ENCODE data around the gene EXO1. TPM values are rescaled to one million over a fixed set of nuclear protein-coding genes. Genes with fewer than 3 reads are reported as not detected.

Gene EXO1
- total RNA-seq, 1 donor from 2014 or later: not detected

- no peak overlapping the region for H3K4me3 ChIP-seq
- no peak overlapping the region for H3K27ac ChIP-seq
- no peaks in the 10 kb centered on the region for H3K36me3 ChIP-seq
- H3K4me1 ChIP-seq: no peaks in the 10 kb centered on the region
- H3K9me3 ChIP-seq: no peaks in the 10 kb centered on the region
- no peak for TF ChIP-seq CTCF (IDR thresholded peaks at IDR 0.05)
- DNase-seq (ENCODE audit: low spot score in 2 of 2): no peak
- H3K27me3 ChIP-seq: no peaks in the 10 kb centered on the region
- intact Hi-C loops (cut with DNase I): no loop called here
Measured at GRCh38 chr1:241870336-241870735, 22.3 kb downstream of the EXO1 start.

DNA sequence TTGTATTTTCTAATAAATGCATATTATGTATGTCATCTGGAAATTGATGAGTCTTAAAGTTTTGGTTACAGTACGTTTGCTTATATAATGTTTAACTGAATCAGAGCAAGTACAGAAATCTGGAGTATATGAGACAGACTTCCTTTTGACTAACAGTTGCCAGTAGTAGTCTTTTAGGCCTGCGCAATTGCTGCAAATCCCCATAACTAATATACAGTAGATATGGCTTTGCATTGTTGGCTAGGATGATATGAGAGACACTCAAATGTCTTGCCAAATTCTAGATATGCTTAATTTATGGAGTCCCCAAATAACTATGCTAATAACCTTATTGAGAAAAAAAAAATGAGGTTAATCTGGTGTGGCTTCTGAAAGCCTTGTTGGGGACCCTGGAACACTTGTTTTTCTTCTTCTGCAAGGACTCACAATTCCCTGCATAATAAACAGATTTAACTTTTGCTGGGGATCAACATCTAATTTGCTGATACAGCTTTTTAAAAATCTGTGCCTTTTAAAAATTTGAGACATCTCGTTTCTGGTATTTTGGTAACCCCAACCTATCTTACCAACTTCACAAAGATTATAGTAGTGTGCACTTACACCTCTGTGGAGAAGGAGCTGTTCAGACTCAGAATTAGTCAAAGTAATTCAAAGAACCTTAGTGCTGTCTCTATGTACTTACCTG lies 22.9 kb downstream of the EXO1 start:
- no peak for DNase-seq (ENCODE audit: low spot score in 2 of 2)
- no peak for TF ChIP-seq CTCF (IDR thresholded peaks at IDR 0.05)
- Histone ChIP-seq H3K27me3 (no peaks in the 10 kb centered on the region), H3K4me1 (no peaks in the 10 kb centered on the region), H3K36me3 (no peaks in the 10 kb centered on the region), H3K27ac (no peak overlapping the region), H3K9me3 (no peaks in the 10 kb centered on the region), H3K4me3 (no peak overlapping the region)
- intact Hi-C loops (cut with DNase I): no loop called here

- Histone ChIP-seq H3K27ac (no peak overlapping the region), H3K27me3 (no peaks in the 10 kb centered on the region), H3K4me3 (no peak overlapping the region), H3K36me3 (no peaks in the 10 kb centered on the region), H3K9me3 (no peaks in the 10 kb centered on the region), H3K4me1 (no peaks in the 10 kb centered on the region)
- DNase-seq (ENCODE audit: low spot score in 2 of 2): no peak
- intact Hi-C loops (cut with DNase I): no loop called here
- TF ChIP-seq CTCF (IDR thresholded peaks at IDR 0.05): no peak
Measured at GRCh38 chr1:241881440-241881839, 33.4 kb downstream of the EXO1 start.

DNA sequence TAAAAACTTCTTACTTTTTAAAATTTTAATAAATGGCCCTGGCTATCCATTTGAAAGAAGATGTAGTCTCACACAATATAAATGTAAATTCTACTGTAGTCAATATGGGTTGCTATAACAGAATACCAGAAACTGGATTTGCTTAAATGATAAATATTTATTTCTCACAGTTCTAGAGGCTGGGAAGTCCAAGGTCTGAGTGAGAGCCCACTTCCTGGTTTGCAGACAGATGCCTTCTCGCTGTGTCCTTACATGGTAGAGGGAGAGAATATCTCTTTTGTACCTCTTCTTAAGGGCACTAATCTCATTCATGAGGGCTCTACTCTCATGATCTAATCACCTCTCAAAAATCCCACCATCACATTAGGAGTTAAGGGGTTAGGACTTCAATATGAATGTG lies 35.2 kb downstream of the EXO1 start:
- Histone ChIP-seq H3K9me3 (no peaks in the 10 kb centered on the region), H3K4me1 (no peaks in the 10 kb centered on the region), H3K27me3 (no peaks in the 10 kb centered on the region), H3K36me3 (no peaks in the 10 kb centered on the region), H3K27ac (no peak overlapping the region), H3K4me3 (no peak overlapping the region)
- intact Hi-C loops (cut with DNase I): no loop called here
- DNase-seq (ENCODE audit: low spot score in 2 of 2): no peak
- TF ChIP-seq CTCF (IDR thresholded peaks at IDR 0.05): no peak

DNA sequence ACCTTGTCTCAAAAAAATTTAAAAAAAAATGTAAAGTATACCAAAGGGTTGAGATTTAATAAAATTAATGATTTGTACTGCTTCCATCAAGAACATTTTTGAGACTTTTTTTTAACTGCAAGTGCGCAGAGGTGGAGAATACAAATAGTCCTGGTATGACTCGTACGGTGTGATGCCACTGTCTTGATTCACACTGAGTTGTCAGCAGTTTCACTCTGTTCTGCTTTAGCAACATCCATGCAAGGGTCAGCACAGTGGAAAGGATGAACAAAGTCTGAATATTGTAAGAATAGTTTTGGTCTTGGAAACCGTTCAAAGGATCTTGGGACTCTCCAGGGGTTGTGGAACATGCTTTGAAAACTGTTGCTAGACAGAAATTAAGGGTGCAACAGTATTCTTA lies 40.2 kb downstream of the EXO1 start:
- intact Hi-C loops (cut with DNase I): no loop called here
- no peak for TF ChIP-seq CTCF (IDR thresholded peaks at IDR 0.05)
- Histone ChIP-seq H3K36me3 (no peaks in the 10 kb centered on the region), H3K27me3 (no peaks in the 10 kb centered on the region), H3K4me1 (no peaks in the 10 kb centered on the region), H3K9me3 (no peaks in the 10 kb centered on the region), H3K27ac (no peak overlapping the region), H3K4me3 (no peak overlapping the region)
- no peak for DNase-seq (ENCODE audit: low spot score in 2 of 2)

DNA sequence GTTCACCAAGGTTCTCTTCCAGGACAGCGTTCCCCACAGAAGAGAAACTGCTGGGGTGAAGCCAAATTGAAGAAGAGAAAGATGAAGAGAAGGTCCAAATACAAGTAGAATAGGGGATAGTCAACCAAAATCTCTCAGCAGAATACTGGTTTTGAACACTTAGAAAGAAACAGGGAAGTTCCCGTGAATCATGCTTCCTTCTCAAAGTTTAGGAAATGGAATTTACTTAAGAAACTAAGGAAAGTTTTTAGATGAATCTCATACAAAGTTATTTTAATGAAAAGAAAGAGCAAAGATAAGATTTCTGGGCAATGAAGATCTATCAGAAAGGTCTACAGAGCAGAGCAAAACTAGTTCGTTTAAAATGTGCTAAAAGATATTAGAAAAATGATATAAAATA lies 43.3 kb downstream of the EXO1 start:
- no peak overlapping the region for H3K27ac ChIP-seq
- no peak for TF ChIP-seq CTCF (IDR thresholded peaks at IDR 0.05)
- no peaks in the 10 kb centered on the region for H3K9me3 ChIP-seq
- H3K4me1 ChIP-seq: no peaks in the 10 kb centered on the region
- no peak overlapping the region for H3K4me3 ChIP-seq
- H3K36me3 ChIP-seq: no peaks in the 10 kb centered on the region
- intact Hi-C loops (cut with DNase I): no loop called here
- DNase-seq (ENCODE audit: low spot score in 2 of 2): no peak
- H3K27me3 ChIP-seq: no peaks in the 10 kb centered on the region

Data from ascending aorta (tissue), 2 donors.